Immature natural killer cell (primary cell): ENCODE results near the gene CAMK1D. TPM values are rescaled to one million over a fixed set of nuclear protein-coding genes. Genes with fewer than 3 reads are reported as not detected.
"Not testable (repeated sequence)": the region's sequence is repeated elsewhere in the genome, so short reads cannot be mapped to it uniquely, and the experiment has no call there.

Source experiments
- DNase-seq, 3 donors: peaks; one replicate each; pipeline ENCODE4 v3.0.0; 2022; ENCODE audit warnings: mixed read lengths in 1 of 3
- H3K27ac Mint-ChIP-seq, 6 donors: one replicate each; pipeline ENCODE4 v1.8.0; 2020; ENCODE audit warnings: mixed read lengths in 6 of 6, mild to moderate bottlenecking in 5 of 6, inconsistent platforms in 4 of 6, moderate library complexity in 3 of 6
- H3K27me3 Mint-ChIP-seq, 3 donors: one replicate each; pipeline ENCODE4 v1.8.0; 2020 to 2021; ENCODE audit warnings: low read depth in 3 of 3, mild to moderate bottlenecking in 3 of 3, mixed read lengths in 3 of 3, moderate library complexity in 3 of 3, inconsistent platforms in 1 of 3
- H3K36me3 Mint-ChIP-seq, 3 donors: one replicate each; pipeline ENCODE4 v1.8.0; 2020; ENCODE audit warnings: mixed read lengths in 3 of 3, inconsistent platforms in 2 of 3, mild to moderate bottlenecking in 2 of 3
- H3K4me1 Mint-ChIP-seq, 2 donors: one replicate each; pipeline ENCODE4 v1.8.0; 2020; ENCODE audit warnings: inconsistent platforms in 2 of 2, mild to moderate bottlenecking in 2 of 2, mixed read lengths in 2 of 2, moderate library complexity in 1 of 2
- H3K4me3 Mint-ChIP-seq, 5 donors: one replicate each; pipeline ENCODE4 v1.8.0; 2020; ENCODE audit warnings: mild to moderate bottlenecking in 5 of 5, mixed read lengths in 5 of 5, inconsistent platforms in 3 of 5, moderate library complexity in 3 of 5
- H3K9me3 Mint-ChIP-seq, 6 donors: one replicate each; pipeline ENCODE4 v1.8.0; 2020; ENCODE audit warnings: mild to moderate bottlenecking in 6 of 6, mixed read lengths in 6 of 6, inconsistent platforms in 4 of 6, moderate library complexity in 3 of 6
- polyA plus RNA-seq, 3 donors: library from polyadenylated mRNA; unstranded; fragments of 300-500 nt; fragmentation: Illumina TruSeq; gene quantifications; one replicate each; pipeline ENCODE4 v1.2.3, GENCODE V29; 2021

The CAMK1D gene
- polyA plus RNA-seq, 3 donors from 2014 or later = 5.3 to 19.3 (median 7.7) TPM

- Mint-ChIP-seq H3K9me3 (no peaks in the 10 kb centered on the region), H3K4me1 (peaks cover 25 to 26% of the 10 kb centered on the region in 2 donors), H3K27me3 (peaks cover 0 to 6% (median 0%) of the 10 kb centered on the region in 3 donors), H3K27ac (no peak overlapping the region), H3K4me3 (no peak overlapping the region), H3K36me3 (peaks cover 0 to under 1% (median 0%) of the 10 kb centered on the region in 3 donors)
- no peak for DNase-seq
Observed at GRCh38 chr10:12538491-12538995, 189.2 kb downstream of the CAMK1D start.

GRCh38 chr10:12539350-12540164, 190.2 kb downstream of the CAMK1D start:
- H3K27me3 Mint-ChIP-seq = peaks cover 0 to 6% (median 0%) of the 10 kb centered on the region in 3 donors
- H3K9me3 Mint-ChIP-seq = no peaks in the 10 kb centered on the region
- peak overlapping the region in 1 of 6 donors; percentile 59 for H3K27ac Mint-ChIP-seq
- H3K4me3 Mint-ChIP-seq = no peak overlapping the region
- DNase-seq = no peak
- peaks cover 0 to 1% (median 0%) of the 10 kb centered on the region in 3 donors for H3K36me3 Mint-ChIP-seq
- H3K4me1 Mint-ChIP-seq = peaks cover 25% of the 10 kb centered on the region in 2 donors

GRCh38 chr10:12540341-12540781, 191.0 kb downstream of the CAMK1D start:
- H3K36me3 Mint-ChIP-seq = peaks cover 0 to 4% (median 0%) of the 10 kb centered on the region in 3 donors
- H3K27ac Mint-ChIP-seq = no peak overlapping the region
- no peak overlapping the region for H3K4me3 Mint-ChIP-seq
- H3K4me1 Mint-ChIP-seq = peaks cover 22 to 24% of the 10 kb centered on the region in 2 donors
- no peaks in the 10 kb centered on the region for H3K9me3 Mint-ChIP-seq
- H3K27me3 Mint-ChIP-seq = peaks cover 0 to 7% (median 0%) of the 10 kb centered on the region in 3 donors
- no peak for DNase-seq

GRCh38 chr10:12541446-12542067, 192.2 kb downstream of the CAMK1D start:
- Mint-ChIP-seq H3K9me3 (no peaks in the 10 kb centered on the region), H3K27ac (no peak overlapping the region), H3K4me3 (no peak overlapping the region), H3K36me3 (peaks cover 0 to 8% (median 7%) of the 10 kb centered on the region in 3 donors), H3K4me1 (peaks cover 19 to 26% of the 10 kb centered on the region in 2 donors), H3K27me3 (peaks cover 0 to 7% (median 0%) of the 10 kb centered on the region in 3 donors)
- DNase-seq = no peak

GRCh38 chr10:12542133-12542670, 192.9 kb downstream of the CAMK1D start:
- peaks cover 23 to 32% of the 10 kb centered on the region in 2 donors for H3K4me1 Mint-ChIP-seq
- peaks cover 0 to 7% (median 2%) of the 10 kb centered on the region in 3 donors for H3K27me3 Mint-ChIP-seq
- H3K36me3 Mint-ChIP-seq = peaks cover 0 to 8% (median 7%) of the 10 kb centered on the region in 3 donors
- no peak overlapping the region for H3K4me3 Mint-ChIP-seq
- no peak for DNase-seq
- H3K9me3 Mint-ChIP-seq = no peaks in the 10 kb centered on the region
- H3K27ac Mint-ChIP-seq = no peak overlapping the region

- peaks cover 31 to 42% of the 10 kb centered on the region in 2 donors for H3K4me1 Mint-ChIP-seq
- no peak overlapping the region for H3K4me3 Mint-ChIP-seq
- peaks cover 0 to 8% (median 7%) of the 10 kb centered on the region in 3 donors for H3K36me3 Mint-ChIP-seq
- DNase-seq = no peak
- no peak overlapping the region for H3K27ac Mint-ChIP-seq
- H3K27me3 Mint-ChIP-seq = peaks cover 0 to 3% (median 2%) of the 10 kb centered on the region in 3 donors
- H3K9me3 Mint-ChIP-seq = no peaks in the 10 kb centered on the region
Observed at GRCh38 chr10:12543589-12543988, 194.2 kb downstream of the CAMK1D start.

- H3K27me3 Mint-ChIP-seq, DNase-seq, H3K27ac Mint-ChIP-seq, H3K36me3 Mint-ChIP-seq, H3K9me3 Mint-ChIP-seq, H3K4me3 Mint-ChIP-seq: not testable (repeated sequence)
- H3K4me1 Mint-ChIP-seq = peaks cover 33 to 57% of the 10 kb centered on the region in 2 donors
Observed at GRCh38 chr10:12546160-12546802, 196.9 kb downstream of the CAMK1D start.

GRCh38 chr10:12547301-12547771, 198.0 kb downstream of the CAMK1D start:
- peak overlapping the region in 5 of 6 donors; percentile 13 to 63 (median 30) for H3K27ac Mint-ChIP-seq
- H3K4me1 Mint-ChIP-seq = peaks cover 25 to 48% of the 10 kb centered on the region in 2 donors
- no peak overlapping the region for H3K4me3 Mint-ChIP-seq
- no peak for DNase-seq
- H3K36me3 Mint-ChIP-seq = peaks cover 0 to 8% (median 7%) of the 10 kb centered on the region in 3 donors
- H3K9me3 Mint-ChIP-seq = no peaks in the 10 kb centered on the region
- peaks cover 1 to 2% (median 1%) of the 10 kb centered on the region in 3 donors for H3K27me3 Mint-ChIP-seq

- Mint-ChIP-seq H3K4me1 (peaks cover 25 to 48% of the 10 kb centered on the region in 2 donors), H3K9me3 (no peaks in the 10 kb centered on the region), H3K4me3 (no peak overlapping the region), H3K36me3 (peaks cover 0 to 8% (median 7%) of the 10 kb centered on the region in 3 donors), H3K27me3 (peaks cover 1 to 2% (median 2%) of the 10 kb centered on the region in 3 donors), H3K27ac (no peak overlapping the region)
- no peak for DNase-seq
Observed at GRCh38 chr10:12549297-12549696, 199.9 kb downstream of the CAMK1D start.

GRCh38 chr10:12550994-12551393, 201.6 kb downstream of the CAMK1D start:
- H3K36me3 Mint-ChIP-seq = peaks cover 7 to 16% (median 13%) of the 10 kb centered on the region in 3 donors
- H3K9me3 Mint-ChIP-seq = no peaks in the 10 kb centered on the region
- H3K4me1 Mint-ChIP-seq = peaks cover 19 to 38% of the 10 kb centered on the region in 2 donors
- DNase-seq = no peak
- peaks cover 0 to 2% (median 2%) of the 10 kb centered on the region in 3 donors for H3K27me3 Mint-ChIP-seq
- no peak overlapping the region for H3K27ac Mint-ChIP-seq
- no peak overlapping the region for H3K4me3 Mint-ChIP-seq

GRCh38 chr10:12556039-12556438, 206.7 kb downstream of the CAMK1D start:
- Mint-ChIP-seq H3K36me3 (peaks cover 5 to 25% (median 21%) of the 10 kb centered on the region in 3 donors), H3K9me3 (no peaks in the 10 kb centered on the region), H3K27me3 (peaks cover 0 to 2% (median 0%) of the 10 kb centered on the region in 3 donors), H3K4me1 (peaks cover 15 to 35% of the 10 kb centered on the region in 2 donors), H3K27ac (peak overlapping the region in 1 of 6 donors; percentile 46), H3K4me3 (no peak overlapping the region)
- DNase-seq = no peak

- DNase-seq = no peak
- H3K36me3 Mint-ChIP-seq = peaks cover 5 to 25% (median 20%) of the 10 kb centered on the region in 3 donors
- H3K9me3 Mint-ChIP-seq = no peaks in the 10 kb centered on the region
- no peaks in the 10 kb centered on the region for H3K27me3 Mint-ChIP-seq
- no peak overlapping the region for H3K4me3 Mint-ChIP-seq
- peak overlapping the region in 1 of 6 donors; percentile 35 for H3K27ac Mint-ChIP-seq
- H3K4me1 Mint-ChIP-seq = peaks cover 34 to 57% of the 10 kb centered on the region in 2 donors
Observed at GRCh38 chr10:12559578-12560178, 210.3 kb downstream of the CAMK1D start.

GRCh38 chr10:12561307-12561706, 212.0 kb downstream of the CAMK1D start:
- H3K27ac Mint-ChIP-seq = no peak overlapping the region
- H3K36me3 Mint-ChIP-seq = peaks cover 0 to 12% (median 5%) of the 10 kb centered on the region in 3 donors
- H3K4me1 Mint-ChIP-seq = peaks cover 34 to 52% of the 10 kb centered on the region in 2 donors
- H3K9me3 Mint-ChIP-seq = no peaks in the 10 kb centered on the region
- no peaks in the 10 kb centered on the region for H3K27me3 Mint-ChIP-seq
- DNase-seq = no peak
- no peak overlapping the region for H3K4me3 Mint-ChIP-seq
